Measurements from ENCODE around the gene SF1.

SF1 gene

DNA sequence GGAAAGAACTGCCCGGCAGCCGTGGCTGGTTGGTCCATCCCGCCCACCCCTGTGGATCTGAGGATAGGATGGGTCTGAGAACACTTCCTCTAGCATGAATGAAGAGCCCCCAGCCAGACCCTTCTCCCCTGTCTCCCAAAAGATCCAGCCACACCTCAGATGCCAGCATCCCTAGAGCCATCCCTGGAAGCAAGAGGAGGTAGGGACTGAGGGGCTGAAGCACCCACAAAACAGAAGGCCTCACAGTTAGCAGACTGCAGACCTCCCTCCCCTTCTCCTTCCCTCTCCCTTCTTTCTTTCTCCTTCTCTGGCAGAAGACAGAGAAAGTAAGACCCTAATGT is 57.0 kb downstream of the SF1 start:
- Histone ChIP-seq H2BK12ac (ENCODE audit: low read length) (peak overlapping the region; percentile 73), H2AK5ac (ENCODE audit: low read depth, low read length) (peak overlapping the region; percentile 56), H3K4me2 (ENCODE audit: insufficient read depth, low read length, poor library complexity, severe bottlenecking) (no peak overlapping the region), H3K14ac (ENCODE audit: low read length) (no peak overlapping the region), H3K9ac (ENCODE audit: low read depth, low read length, poor library complexity) (no peak overlapping the region), H2BK120ac (ENCODE audit: low read depth, low read length) (no peak overlapping the region), H3K4ac (ENCODE audit: low read length) (no peak overlapping the region), H3K18ac (ENCODE audit: low read length) (no peak overlapping the region), H3K23ac (ENCODE audit: low read depth, low read length, poor library complexity) (no peak overlapping the region), H2AFZ (ENCODE audit: low read length) (no peak overlapping the region), H3K27me3 (ENCODE audit: control insufficient read depth in 3 of 3, insufficient read depth in 3 of 3, low read depth in 1 of 3, low read length in 3 of 3) (peaks cover 0 to 17% (median 7%) of the 10 kb centered on the region in 3 experiments), H2BK15ac (ENCODE audit: low read length) (peak overlapping the region; percentile 58), H3K79me1 (ENCODE audit: low read depth, low read length) (no peaks in the 10 kb centered on the region), H3K27ac (replicated peaks; ENCODE audit: low read length) (no peak overlapping the region), H3K4me3 (ENCODE audit: low read length in 2 of 2) (no peak overlapping the region), H2BK5ac (ENCODE audit: low read length) (no peak overlapping the region), H3K36me3 (replicated peaks in 1 of 2; ENCODE audit: control insufficient read depth in 2 of 2, insufficient read depth in 2 of 2, low read length in 2 of 2) (no peaks in the 10 kb centered on the region), H3K9me3 (replicated peaks in 1 of 2; ENCODE audit: control insufficient read depth in 2 of 2, insufficient read depth in 1 of 2, low read depth in 1 of 2, low read length in 2 of 2) (no peaks in the 10 kb centered on the region), H3K4me1 (ENCODE audit: control insufficient read depth in 2 of 2, insufficient read depth in 1 of 2, low read depth in 1 of 2, low read length in 2 of 2) (peaks cover 21 to 47% of the 10 kb centered on the region in 2 donors), H4K8ac (ENCODE audit: low read depth, low read length) (no peak overlapping the region), H4K91ac (ENCODE audit: low read depth, low read length, poor library complexity) (no peak overlapping the region)
- no peak for DNase-seq (ENCODE audit: low spot score)
- no CpG with 5 or more reads among the region's 3 CpGs for WGBS, 2 donors (ENCODE audit: extremely low coverage in 2 of 2, insufficient read length in 2 of 2, insufficient replicate concordance in 1 of 2)

DNA sequence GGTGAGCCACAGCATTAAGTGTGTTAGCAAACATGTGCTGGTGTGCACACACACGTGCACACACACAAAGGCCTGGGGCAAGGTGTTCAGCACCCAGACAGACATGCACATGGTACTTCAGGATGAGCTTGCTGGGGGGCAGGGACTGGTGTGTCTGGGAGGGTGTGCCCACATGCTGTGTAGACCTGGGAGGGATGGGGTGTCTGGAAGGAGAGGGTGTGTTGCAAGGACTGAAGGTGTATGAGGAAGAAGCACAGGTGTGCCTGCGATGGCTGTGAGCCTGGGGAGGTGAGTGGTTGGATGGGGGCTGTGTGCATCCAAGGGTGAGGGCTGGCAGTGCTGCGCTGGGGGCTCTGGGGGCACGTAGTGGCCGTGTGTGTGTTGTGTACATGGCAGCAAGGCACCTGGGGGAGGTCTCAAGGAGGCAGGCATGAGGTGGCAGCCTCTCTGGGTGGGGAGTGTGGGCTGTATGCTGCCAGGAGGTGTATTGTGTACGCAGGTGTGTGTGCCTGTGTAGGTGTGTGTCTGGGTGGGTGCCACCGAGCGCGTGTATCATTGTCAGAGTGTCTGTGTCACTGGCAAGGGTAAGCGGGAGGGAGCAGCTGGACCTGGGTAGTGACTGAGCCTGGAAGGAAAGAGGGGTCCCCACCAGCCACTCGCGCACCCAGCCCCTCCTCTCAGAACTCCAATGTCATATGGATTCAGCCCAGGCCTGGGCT is 57.5 kb downstream of the SF1 start:
- H4K8ac ChIP-seq (ENCODE audit: low read depth, low read length) = no peak overlapping the region
- peak overlapping the region; percentile 13 for H3K18ac ChIP-seq (ENCODE audit: low read length)
- no peak overlapping the region for H2AFZ ChIP-seq (ENCODE audit: low read length)
- H2BK12ac ChIP-seq (ENCODE audit: low read length) = peak overlapping the region; percentile 73
- H3K79me1 ChIP-seq (ENCODE audit: low read depth, low read length) = no peaks in the 10 kb centered on the region
- peak overlapping the region; percentile 50 for H3K9ac ChIP-seq (ENCODE audit: low read depth, low read length, poor library complexity)
- H3K9me3 ChIP-seq (replicated peaks in 1 of 2; ENCODE audit: control insufficient read depth in 2 of 2, insufficient read depth in 1 of 2, low read depth in 1 of 2, low read length in 2 of 2) = no peaks in the 10 kb centered on the region
- peaks cover 0 to 19% (median 7%) of the 10 kb centered on the region in 3 experiments for H3K27me3 ChIP-seq (ENCODE audit: control insufficient read depth in 3 of 3, insufficient read depth in 3 of 3, low read depth in 1 of 3, low read length in 3 of 3)
- no peak overlapping the region for H4K91ac ChIP-seq (ENCODE audit: low read depth, low read length, poor library complexity)
- H3K4me3 ChIP-seq (ENCODE audit: low read length in 2 of 2) = peak overlapping the region in 1 of 2 donors; percentile 28
- H2AK5ac ChIP-seq (ENCODE audit: low read depth, low read length) = peak overlapping the region; percentile 70
- whole genome bisulfite sequencing, 2 donors (ENCODE audit: extremely low coverage in 2 of 2, insufficient read length in 2 of 2, insufficient replicate concordance in 1 of 2) = no CpG with 5 or more reads among the region's 12 CpGs
- H3K4me2 ChIP-seq (ENCODE audit: insufficient read depth, low read length, poor library complexity, severe bottlenecking) = no peak overlapping the region
- DNase-seq (ENCODE audit: low spot score) = no peak
- H3K27ac ChIP-seq (replicated peaks; ENCODE audit: low read length) = no peak overlapping the region
- H2BK120ac ChIP-seq (ENCODE audit: low read depth, low read length) = peak overlapping the region; percentile 61
- H3K23ac ChIP-seq (ENCODE audit: low read depth, low read length, poor library complexity) = peak overlapping the region; percentile 89
- H2BK5ac ChIP-seq (ENCODE audit: low read length) = no peak overlapping the region
- peaks cover 16 to 44% of the 10 kb centered on the region in 2 donors for H3K4me1 ChIP-seq (ENCODE audit: control insufficient read depth in 2 of 2, insufficient read depth in 1 of 2, low read depth in 1 of 2, low read length in 2 of 2)
- H2BK15ac ChIP-seq (ENCODE audit: low read length) = peak overlapping the region; percentile 85
- H3K4ac ChIP-seq (ENCODE audit: low read length) = peak overlapping the region; percentile 95
- H3K14ac ChIP-seq (ENCODE audit: low read length) = peak overlapping the region; percentile 71
- no peaks in the 10 kb centered on the region for H3K36me3 ChIP-seq (replicated peaks in 1 of 2; ENCODE audit: control insufficient read depth in 2 of 2, insufficient read depth in 2 of 2, low read length in 2 of 2)

DNA sequence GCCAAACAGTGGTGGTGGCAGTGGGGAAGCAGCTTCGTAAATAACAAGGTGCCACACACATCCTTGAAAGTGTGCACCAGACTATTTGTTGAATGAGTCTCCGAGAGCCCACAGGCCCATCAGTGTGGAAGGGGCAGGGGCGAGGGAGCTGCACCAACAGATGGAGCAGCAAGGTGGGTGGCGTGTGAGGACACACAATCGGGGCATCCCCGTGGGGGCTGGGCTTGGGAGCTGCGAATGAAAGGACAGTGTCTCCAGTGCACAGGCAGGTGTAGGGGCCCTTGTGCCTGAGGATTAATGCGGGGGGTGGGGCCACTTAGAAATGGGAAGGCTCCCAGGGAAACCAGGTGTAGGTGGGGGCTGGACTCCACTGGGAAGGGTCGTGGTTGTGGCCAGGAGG is 58.2 kb downstream of the SF1 start:
- no peak overlapping the region for H4K91ac ChIP-seq (ENCODE audit: low read depth, low read length, poor library complexity)
- no peaks in the 10 kb centered on the region for H3K9me3 ChIP-seq (replicated peaks in 1 of 2; ENCODE audit: control insufficient read depth in 2 of 2, insufficient read depth in 1 of 2, low read depth in 1 of 2, low read length in 2 of 2)
- DNase-seq (ENCODE audit: low spot score) = no peak
- H2BK15ac ChIP-seq (ENCODE audit: low read length) = no peak overlapping the region
- H3K4me2 ChIP-seq (ENCODE audit: insufficient read depth, low read length, poor library complexity, severe bottlenecking) = no peak overlapping the region
- H3K4ac ChIP-seq (ENCODE audit: low read length) = no peak overlapping the region
- H3K79me1 ChIP-seq (ENCODE audit: low read depth, low read length) = no peaks in the 10 kb centered on the region
- H3K27ac ChIP-seq (replicated peaks; ENCODE audit: low read length) = no peak overlapping the region
- H2AFZ ChIP-seq (ENCODE audit: low read length) = no peak overlapping the region
- H3K4me3 ChIP-seq (ENCODE audit: low read length in 2 of 2) = no peak overlapping the region
- no peak overlapping the region for H2AK5ac ChIP-seq (ENCODE audit: low read depth, low read length)
- H3K9ac ChIP-seq (ENCODE audit: low read depth, low read length, poor library complexity) = no peak overlapping the region
- no peak overlapping the region for H2BK120ac ChIP-seq (ENCODE audit: low read depth, low read length)
- H4K8ac ChIP-seq (ENCODE audit: low read depth, low read length) = no peak overlapping the region
- H3K4me1 ChIP-seq (ENCODE audit: control insufficient read depth in 2 of 2, insufficient read depth in 1 of 2, low read depth in 1 of 2, low read length in 2 of 2) = peaks cover 12 to 38% of the 10 kb centered on the region in 2 donors
- no peak overlapping the region for H2BK5ac ChIP-seq (ENCODE audit: low read length)
- no peak overlapping the region for H3K14ac ChIP-seq (ENCODE audit: low read length)
- H3K18ac ChIP-seq (ENCODE audit: low read length) = no peak overlapping the region
- no CpG with 5 or more reads among the region's 9 CpGs for WGBS, 2 donors (ENCODE audit: extremely low coverage in 2 of 2, insufficient read length in 2 of 2, insufficient replicate concordance in 1 of 2)
- no peak overlapping the region for H3K23ac ChIP-seq (ENCODE audit: low read depth, low read length, poor library complexity)
- H3K27me3 ChIP-seq (ENCODE audit: control insufficient read depth in 3 of 3, insufficient read depth in 3 of 3, low read depth in 1 of 3, low read length in 3 of 3) = peaks cover 0 to 24% (median 11%) of the 10 kb centered on the region in 3 experiments
- no peak overlapping the region for H2BK12ac ChIP-seq (ENCODE audit: low read length)
- no peaks in the 10 kb centered on the region for H3K36me3 ChIP-seq (replicated peaks in 1 of 2; ENCODE audit: control insufficient read depth in 2 of 2, insufficient read depth in 2 of 2, low read length in 2 of 2)

DNA sequence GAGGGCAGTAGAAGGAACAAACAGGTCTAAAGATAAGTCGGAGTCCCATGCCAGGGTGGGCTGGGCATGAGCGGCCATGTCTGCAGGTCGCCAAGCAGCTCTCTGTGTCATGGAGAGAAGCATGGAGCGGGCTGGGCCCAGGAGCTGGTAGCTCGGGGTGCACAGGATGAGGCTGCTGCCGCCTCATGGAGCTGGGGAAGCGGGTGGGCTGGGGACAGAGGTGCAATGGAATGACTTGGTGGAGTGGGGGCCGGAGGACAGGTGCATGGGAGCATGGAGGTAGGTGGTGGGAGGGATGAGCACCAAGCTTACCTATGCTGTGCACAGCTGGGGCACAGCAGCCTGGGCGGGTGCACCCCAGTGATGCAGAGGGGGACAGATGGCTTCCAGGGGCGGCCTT is 58.9 kb downstream of the SF1 start:
- Histone ChIP-seq H3K18ac (ENCODE audit: low read length) (no peak overlapping the region), H3K14ac (ENCODE audit: low read length) (no peak overlapping the region), H4K91ac (ENCODE audit: low read depth, low read length, poor library complexity) (no peak overlapping the region), H4K8ac (ENCODE audit: low read depth, low read length) (no peak overlapping the region), H2AK5ac (ENCODE audit: low read depth, low read length) (peak overlapping the region; percentile 2), H2BK5ac (ENCODE audit: low read length) (no peak overlapping the region), H3K4me2 (ENCODE audit: insufficient read depth, low read length, poor library complexity, severe bottlenecking) (no peak overlapping the region), H2BK15ac (ENCODE audit: low read length) (no peak overlapping the region), H2AFZ (ENCODE audit: low read length) (no peak overlapping the region), H2BK120ac (ENCODE audit: low read depth, low read length) (no peak overlapping the region), H3K4me3 (ENCODE audit: low read length in 2 of 2) (no peak overlapping the region), H3K9ac (ENCODE audit: low read depth, low read length, poor library complexity) (no peak overlapping the region), H3K79me1 (ENCODE audit: low read depth, low read length) (no peaks in the 10 kb centered on the region), H3K36me3 (replicated peaks in 1 of 2; ENCODE audit: control insufficient read depth in 2 of 2, insufficient read depth in 2 of 2, low read length in 2 of 2) (no peaks in the 10 kb centered on the region), H3K4me1 (ENCODE audit: control insufficient read depth in 2 of 2, insufficient read depth in 1 of 2, low read depth in 1 of 2, low read length in 2 of 2) (peaks cover 5 to 32% of the 10 kb centered on the region in 2 donors), H3K27me3 (ENCODE audit: control insufficient read depth in 3 of 3, insufficient read depth in 3 of 3, low read depth in 1 of 3, low read length in 3 of 3) (peaks cover 0 to 31% (median 19%) of the 10 kb centered on the region in 3 experiments), H3K23ac (ENCODE audit: low read depth, low read length, poor library complexity) (no peak overlapping the region), H2BK12ac (ENCODE audit: low read length) (no peak overlapping the region), H3K4ac (ENCODE audit: low read length) (no peak overlapping the region), H3K9me3 (replicated peaks in 1 of 2; ENCODE audit: control insufficient read depth in 2 of 2, insufficient read depth in 1 of 2, low read depth in 1 of 2, low read length in 2 of 2) (no peaks in the 10 kb centered on the region), H3K27ac (replicated peaks; ENCODE audit: low read length) (no peak overlapping the region)
- no peak for DNase-seq (ENCODE audit: low spot score)
- no CpG with 5 or more reads among the region's 10 CpGs for WGBS, 2 donors (ENCODE audit: extremely low coverage in 2 of 2, insufficient read length in 2 of 2, insufficient replicate concordance in 1 of 2)
